Neural crest cell (in vitro differentiated cells): ENCODE data around the gene MXD4. TPM values are rescaled to one million over a fixed set of nuclear protein-coding genes. Genes with fewer than 3 reads are reported as not detected.
"Not testable (repeated sequence)": the region's sequence is repeated elsewhere in the genome, so short reads cannot be mapped to it uniquely, and the experiment has no call there.

Source experiments
- DNase-seq: peaks from one replicate; pipeline ENCODE4 v3.0.0; 2021; ENCODE audit warnings: low read depth, mixed read lengths, low spot score
- H3K27ac Mint-ChIP-seq: one replicate; pipeline ENCODE4 v1.8.0; 2021; ENCODE audit warnings: mild to moderate bottlenecking, mixed read lengths; ENCODE audit not compliant: unreplicated experiment
- H3K27me3 Mint-ChIP-seq: 2 replicates; pipeline ENCODE4 v1.8.0; 2021; ENCODE audit warnings: low read depth, mild to moderate bottlenecking, mixed read lengths
- H3K36me3 Mint-ChIP-seq: 2 replicates; pipeline ENCODE4 v1.8.0; 2021; ENCODE audit warnings: low read depth, mild to moderate bottlenecking, mixed read lengths
- H3K4me1 Mint-ChIP-seq: 2 replicates; pipeline ENCODE4 v1.8.0; 2021; ENCODE audit warnings: mixed read lengths
- H3K4me3 Mint-ChIP-seq: one replicate; pipeline ENCODE4 v1.8.0; 2021; ENCODE audit warnings: mild to moderate bottlenecking, mixed read lengths
- H3K9me3 Mint-ChIP-seq: 2 replicates; pipeline ENCODE4 v1.8.0; 2021; ENCODE audit warnings: mixed read lengths
- total RNA-seq: library from RNA; stranded (reverse); gene quantifications from 2 replicates; pipeline ENCODE4 v1.2.1, GENCODE V29; 2021
- TF ChIP-seq, protein P1 (sequence below): fragments of 200-600 bp; sonication (generic); conservative IDR thresholded peaks from 2 replicates; pipeline ENCODE4 v1.5.0; 2021; ENCODE audit warnings: antibody characterized with exemption, mild to moderate bottlenecking

Gene MXD4
- total RNA-seq, 1 donor from 2014 or later, result 54.3 TPM

DNA sequence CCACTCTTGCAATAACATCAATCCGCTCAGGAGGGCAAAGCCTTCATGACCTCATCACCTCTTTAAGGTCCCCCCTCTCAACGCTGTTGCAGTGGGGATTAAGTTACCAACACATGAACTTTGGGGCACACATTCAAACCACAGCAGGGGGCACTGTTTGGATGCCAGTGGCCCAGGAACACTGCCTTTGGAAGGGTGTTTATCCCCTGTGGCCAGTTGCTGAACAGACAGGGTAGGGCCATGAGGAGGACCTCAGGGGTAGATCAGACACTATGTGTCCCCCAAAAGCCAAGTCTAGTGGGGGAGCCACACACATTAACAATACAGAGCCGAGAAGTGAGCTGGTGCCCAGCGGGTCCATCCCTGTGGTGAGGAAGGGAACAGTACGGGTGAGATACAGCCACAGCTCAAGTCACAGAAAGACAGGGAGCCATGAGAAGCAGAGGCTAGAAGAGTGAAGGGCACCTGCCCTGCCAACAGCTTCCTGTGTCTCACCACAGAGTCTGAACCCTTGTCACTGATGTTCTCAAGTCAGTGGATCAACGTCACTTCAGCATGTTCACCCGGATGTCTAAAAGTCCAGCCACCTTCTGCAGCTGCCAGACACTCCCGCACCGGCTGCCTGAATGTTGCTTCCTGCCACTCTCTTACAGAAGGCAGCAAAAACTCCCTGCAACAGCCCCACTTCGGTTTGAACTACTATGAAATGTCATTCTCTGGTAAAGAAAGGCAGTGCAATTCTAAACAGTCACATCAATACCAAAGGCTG is 19.9 kb upstream of the MXD4 start:
- Mint-ChIP-seq H3K9me3 (no peaks in the 10 kb centered on the region), H3K36me3 (no peaks in the 10 kb centered on the region), H3K27ac (no peak overlapping the region), H3K4me1 (peaks cover 5% of the 10 kb centered on the region), H3K4me3 (no peak overlapping the region), H3K27me3 (no peaks in the 10 kb centered on the region)
- DNase-seq, result no peak
- TF ChIP-seq, protein P1, sequence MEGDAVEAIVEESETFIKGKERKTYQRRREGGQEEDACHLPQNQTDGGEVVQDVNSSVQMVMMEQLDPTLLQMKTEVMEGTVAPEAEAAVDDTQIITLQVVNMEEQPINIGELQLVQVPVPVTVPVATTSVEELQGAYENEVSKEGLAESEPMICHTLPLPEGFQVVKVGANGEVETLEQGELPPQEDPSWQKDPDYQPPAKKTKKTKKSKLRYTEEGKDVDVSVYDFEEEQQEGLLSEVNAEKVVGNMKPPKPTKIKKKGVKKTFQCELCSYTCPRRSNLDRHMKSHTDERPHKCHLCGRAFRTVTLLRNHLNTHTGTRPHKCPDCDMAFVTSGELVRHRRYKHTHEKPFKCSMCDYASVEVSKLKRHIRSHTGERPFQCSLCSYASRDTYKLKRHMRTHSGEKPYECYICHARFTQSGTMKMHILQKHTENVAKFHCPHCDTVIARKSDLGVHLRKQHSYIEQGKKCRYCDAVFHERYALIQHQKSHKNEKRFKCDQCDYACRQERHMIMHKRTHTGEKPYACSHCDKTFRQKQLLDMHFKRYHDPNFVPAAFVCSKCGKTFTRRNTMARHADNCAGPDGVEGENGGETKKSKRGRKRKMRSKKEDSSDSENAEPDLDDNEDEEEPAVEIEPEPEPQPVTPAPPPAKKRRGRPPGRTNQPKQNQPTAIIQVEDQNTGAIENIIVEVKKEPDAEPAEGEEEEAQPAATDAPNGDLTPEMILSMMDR, result no peak

DNA sequence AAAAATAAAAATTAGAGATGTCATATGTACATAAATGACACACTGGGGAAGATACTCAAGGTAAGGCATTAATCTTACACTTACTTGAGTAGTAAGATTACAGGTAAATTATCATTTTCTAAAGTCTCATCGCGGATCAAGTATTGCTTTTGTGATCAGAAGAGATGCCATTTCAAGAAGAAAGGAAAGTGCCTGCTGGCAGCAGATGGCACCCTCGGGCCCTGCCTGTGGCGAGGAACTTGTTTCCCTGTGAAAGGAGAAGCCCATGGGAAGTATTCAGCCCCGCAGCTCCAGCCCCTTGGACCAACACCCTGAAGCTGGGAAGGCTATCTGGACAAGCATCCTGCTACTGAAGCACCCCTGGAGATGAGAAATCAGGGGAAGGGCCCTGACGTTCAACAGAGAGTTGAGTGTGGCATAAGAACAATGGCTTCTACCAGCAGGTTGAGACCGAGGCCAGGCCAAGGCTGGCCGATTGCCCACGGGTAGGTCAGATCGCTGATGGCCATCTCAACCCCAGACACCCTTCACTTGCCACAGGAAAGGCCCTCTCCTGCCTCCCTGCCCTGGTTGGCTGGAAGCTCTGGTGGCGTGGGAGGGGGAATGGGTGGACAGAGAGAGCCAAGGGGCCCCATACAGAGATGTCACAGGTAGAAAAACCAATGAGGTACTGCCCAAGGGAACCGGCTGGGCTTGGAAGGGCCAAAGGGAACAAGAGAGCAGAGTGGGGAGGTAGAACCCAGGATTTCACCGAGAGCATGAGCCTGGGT is 18.8 kb upstream of the MXD4 start:
- Mint-ChIP-seq H3K27ac (no peak overlapping the region), H3K27me3 (no peaks in the 10 kb centered on the region), H3K36me3 (no peaks in the 10 kb centered on the region), H3K9me3 (no peaks in the 10 kb centered on the region), H3K4me3 (no peak overlapping the region), H3K4me1 (no peaks in the 10 kb centered on the region)
- TF ChIP-seq, protein P1, result no peak
- DNase-seq, result no peak

DNA sequence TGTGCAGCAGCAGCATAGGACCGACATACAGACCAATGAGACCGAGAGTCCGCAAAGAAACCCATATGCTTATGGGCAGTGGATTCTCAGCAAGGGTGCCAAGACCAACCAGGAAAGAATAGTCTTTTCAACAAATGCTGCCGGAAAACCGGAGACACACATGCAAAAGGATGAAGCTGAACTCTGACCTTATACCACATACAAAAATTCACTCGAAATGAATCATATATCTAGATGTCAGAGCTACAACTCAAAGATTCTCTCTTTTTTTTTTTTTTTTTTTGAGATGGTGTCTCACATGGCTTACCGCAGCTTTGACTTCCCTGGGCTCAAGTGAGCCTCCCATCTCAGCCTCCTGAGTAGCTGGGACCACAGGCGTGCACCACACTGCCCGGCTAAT is 16.0 kb upstream of the MXD4 start:
- H3K36me3 Mint-ChIP-seq, result no peaks in the 10 kb centered on the region

GRCh38 chr4:2276581-2277325 is 14.8 kb upstream of the MXD4 start:
- no peaks in the 10 kb centered on the region for H3K27me3 Mint-ChIP-seq
- no peaks in the 10 kb centered on the region for H3K36me3 Mint-ChIP-seq
- no peak overlapping the region for H3K27ac Mint-ChIP-seq
- H3K4me1 Mint-ChIP-seq, result no peaks in the 10 kb centered on the region
- TF ChIP-seq, protein P1, result no peak
- no peak for DNase-seq
- H3K9me3 Mint-ChIP-seq, result no peaks in the 10 kb centered on the region
- no peak overlapping the region for H3K4me3 Mint-ChIP-seq

More for the DNA sequence above, 16.0 kb upstream of the MXD4 start:
- Mint-ChIP-seq H3K27ac (no peak overlapping the region), H3K27me3 (no peaks in the 10 kb centered on the region), H3K4me3 (no peak overlapping the region), H3K9me3 (no peaks in the 10 kb centered on the region), H3K4me1 (no peaks in the 10 kb centered on the region)
- TF ChIP-seq, protein P1, result no peak
- no peak for DNase-seq

DNA sequence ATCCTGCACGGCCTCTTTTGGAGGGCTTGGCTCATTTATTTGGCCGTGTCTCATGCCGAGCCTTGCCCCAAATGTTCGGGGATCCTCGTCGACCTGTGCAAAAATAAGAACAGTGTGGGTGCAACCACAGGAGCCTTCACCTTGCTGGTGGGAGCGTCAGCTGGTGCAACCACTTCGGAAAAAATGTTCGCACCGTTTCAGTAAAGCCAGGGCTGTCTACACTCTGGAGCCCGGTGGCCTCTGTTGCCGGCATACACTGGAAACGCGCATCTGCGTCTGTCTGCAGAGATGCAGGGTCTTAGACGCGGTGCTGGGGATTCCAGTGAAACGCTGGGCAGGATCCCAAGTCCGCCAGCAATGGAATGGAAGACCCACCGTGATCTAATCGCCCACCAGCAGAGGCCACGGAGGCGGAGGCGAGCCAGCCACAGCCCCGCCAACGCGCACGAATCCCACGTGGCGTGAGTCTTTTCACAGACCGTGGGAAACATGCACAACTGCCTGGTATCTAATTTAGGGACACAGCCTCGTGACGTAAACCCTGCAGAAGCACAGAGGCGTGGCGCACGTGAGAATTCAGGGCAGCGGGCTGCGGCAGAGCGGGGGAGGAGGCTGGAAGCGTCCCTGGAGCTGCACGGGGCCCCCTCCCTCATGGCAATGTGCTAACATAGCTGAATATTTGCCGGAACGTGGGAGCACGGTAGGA is 13.8 kb upstream of the MXD4 start:
- Mint-ChIP-seq H3K27ac (no peak overlapping the region), H3K9me3 (no peaks in the 10 kb centered on the region), H3K36me3 (no peaks in the 10 kb centered on the region), H3K27me3 (no peaks in the 10 kb centered on the region), H3K4me3 (no peak overlapping the region), H3K4me1 (no peaks in the 10 kb centered on the region)
- TF ChIP-seq, protein P1, result no peak
- DNase-seq, result no peak

- not testable (repeated sequence) for H3K4me3 Mint-ChIP-seq, H3K9me3 Mint-ChIP-seq
These were observed 13.1 kb upstream of the MXD4 start for GRCh38 chr4:2275044-2275397.

More at GRCh38 chr4:2275044-2275397, 13.1 kb upstream of the MXD4 start:
- DNase-seq, H3K36me3 Mint-ChIP-seq, H3K27me3 Mint-ChIP-seq, H3K27ac Mint-ChIP-seq, H3K4me1 Mint-ChIP-seq: not testable (repeated sequence)
